Esophagus muscularis mucosa (tissue), 4 donors: Measurements from ENCODE around the gene CTTNBP2. TPM values are rescaled to one million over a fixed set of nuclear protein-coding genes. Genes with fewer than 3 reads are reported as not detected.

Experiments
- DNase-seq: peaks from one replicate; pipeline ENCODE4 v3.0.0-alpha.2; 2017; ENCODE audit errors: extremely low spot score
- H3K27ac ChIP-seq, 4 donors: fragments of 200-600 bp; sonication (generic); replicated peaks in 1 of 4; 1 replicate in 3 of 4; 2 replicates in 1 of 4; pipeline ENCODE4 v1.5.1; 2016 to 2019; ENCODE audit warnings: mild to moderate bottlenecking in 1 of 4
- H3K27me3 ChIP-seq, 4 donors: fragments of 200-600 bp; sonication (generic); one replicate each; pipeline versions ENCODE4 v1.5.1 to v1.6.0; 2016 to 2019
- H3K36me3 ChIP-seq, 4 donors: fragments of 200-600 bp; sonication (generic); one replicate each; pipeline ENCODE4 v1.5.1; 2016 to 2019
- H3K4me1 ChIP-seq, 4 donors: fragments of 200-600 bp; sonication (generic); one replicate each; pipeline ENCODE4 v1.5.1; 2016 to 2019
- H3K4me3 ChIP-seq, 4 donors: fragments of 200-600 bp; sonication (generic); 1 replicate in 2 of 4; 2 replicates in 2 of 4; pipeline ENCODE4 v1.5.1; 2016 to 2019; ENCODE audit warnings: mild to moderate bottlenecking in 4 of 4, moderate library complexity in 1 of 4
- H3K9me3 ChIP-seq, 4 donors: fragments of 200-600 bp; sonication (generic); 1 replicate in 3 of 4; 2 replicates in 1 of 4; pipeline ENCODE4 v1.5.1; 2016 to 2019
- CTCF ChIP-seq, 3 experiments: fragments of 200-600 bp in 2 of 3; fragments of 450-650 bp in 1 of 3; sonication (generic) in 2 of 3; IDR thresholded peaks; one replicate each; pipeline ENCODE4 v1.5.1; 2017 to 2019; ENCODE audit warnings: antibody characterized with exemption in 3 of 3, mild to moderate bottlenecking in 2 of 3, moderate library complexity in 1 of 3
- EP300 ChIP-seq: sonication (generic); formaldehyde crosslinking; IDR thresholded peaks from one replicate; pipeline ENCODE4 v1.6.1; 2017; ENCODE audit warnings: antibody characterized with exemption
- POLR2A ChIP-seq: fragments of 450-650 bp; IDR thresholded peaks from one replicate; pipeline ENCODE4 v1.6.1; 2017; ENCODE audit warnings: antibody characterized with exemption, moderate library complexity, mild to moderate bottlenecking, low read depth
- POLR2AphosphoS5 ChIP-seq, 2 donors: sonication (generic); formaldehyde crosslinking; IDR thresholded peaks; one replicate each; pipeline ENCODE4 v1.6.1; 2017; ENCODE audit warnings: antibody characterized with exemption in 2 of 2
- WGBS: methylation state at CpG from one replicate; pipeline ENCODE4 v1.1.5; 2018; 5-methylcytosine and 5-hydroxymethylcytosine counted together
- intact Hi-C: fragments of 100-400 bp; cut with DNase I; formaldehyde crosslinking; loops from one replicate; pipeline ENCODE4 v1.15.1; 2023
- total RNA-seq, 4 donors: library from RNA; depleted of rRNA; stranded (reverse); fragments of >200 nt; gene quantifications; one replicate each; pipeline versions ENCODE4 v1.1.0 to v1.2.1, GENCODE V29; 2016

CTTNBP2 gene
- total RNA-seq, 4 donors from 2014 or later, result 11.6 to 23.7 (median 13.7) TPM

DNA sequence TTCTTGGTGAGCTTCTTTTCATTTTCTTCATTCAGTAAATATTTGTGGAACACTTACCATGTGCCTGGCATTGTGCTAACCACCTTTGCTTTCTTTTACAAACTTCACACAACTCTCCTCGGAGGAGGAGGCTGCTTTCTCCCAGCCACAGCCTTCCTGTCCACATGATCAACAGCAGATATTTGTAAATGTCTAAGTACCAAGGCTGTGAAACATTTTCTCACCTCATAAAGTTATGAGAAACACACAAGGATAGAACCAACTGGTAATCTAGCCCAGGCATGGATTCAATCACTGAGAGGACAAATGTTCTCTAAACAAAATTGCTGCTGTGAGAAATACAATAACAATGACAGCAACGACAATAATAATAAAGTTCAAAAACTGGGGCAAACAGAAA is 3.9 kb downstream of the CTTNBP2 start:
- Histone ChIP-seq H3K27me3 (no peaks in the 10 kb centered on the region), H3K4me1 (peaks cover 7 to 60% (median 50%) of the 10 kb centered on the region in 4 donors), H3K36me3 (no peaks in the 10 kb centered on the region), H3K9me3 (no peaks in the 10 kb centered on the region), H3K27ac (no peak overlapping the region), H3K4me3 (no peak overlapping the region)
- no peak for DNase-seq
- TF ChIP-seq POLR2AphosphoS5 (IDR thresholded peaks at IDR 0.05), result no peak
- no peak for TF ChIP-seq EP300
- TF ChIP-seq CTCF (IDR thresholded peaks at IDR 0.05), result no peak
- TF ChIP-seq POLR2A, result no peak
- intact Hi-C loops, result no loop called here
- 49% methylated on average over 2 of the region's 2 CpGs for WGBS

DNA sequence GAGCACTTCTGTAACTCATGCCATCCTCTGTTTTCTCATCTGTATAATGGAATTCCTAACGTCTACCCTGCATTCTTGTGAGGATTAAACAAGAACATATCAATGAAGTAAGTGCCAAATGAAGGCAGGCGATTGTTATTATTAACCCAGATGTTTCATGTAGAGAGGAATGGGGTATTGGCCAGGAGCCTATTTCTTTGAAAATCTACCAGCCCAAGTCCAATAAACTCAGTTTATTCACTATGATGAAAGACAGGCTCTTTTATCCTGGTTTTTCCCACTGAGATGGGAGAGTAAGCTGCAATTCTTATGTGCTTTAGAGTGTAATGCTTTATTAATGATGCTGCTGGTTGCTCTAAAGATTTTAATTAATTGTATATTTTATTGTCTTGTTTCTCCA is 9.6 kb downstream of the CTTNBP2 start:
- H3K4me1 ChIP-seq, result peaks cover 0 to 34% (median 23%) of the 10 kb centered on the region in 4 donors
- WGBS, result 35% methylated on average over 2 of the region's 2 CpGs
- peaks cover 0 to 21% (median 5%) of the 10 kb centered on the region in 4 donors for H3K36me3 ChIP-seq
- DNase-seq, result no peak
- H3K4me3 ChIP-seq, result no peak overlapping the region
- H3K27me3 ChIP-seq, result no peaks in the 10 kb centered on the region
- no peaks in the 10 kb centered on the region for H3K9me3 ChIP-seq
- no peak overlapping the region for H3K27ac ChIP-seq
- intact Hi-C loops, result no loop called here
- TF ChIP-seq CTCF (IDR thresholded peaks at IDR 0.05) (no peak), POLR2A (no peak), POLR2AphosphoS5 (IDR thresholded peaks at IDR 0.05) (no peak), EP300 (no peak)

- Histone ChIP-seq H3K4me3 (no peak overlapping the region), H3K27ac (no peak overlapping the region), H3K4me1 (peaks cover 0 to 27% (median 20%) of the 10 kb centered on the region in 4 donors), H3K9me3 (no peaks in the 10 kb centered on the region), H3K36me3 (peaks cover 0 to 29% (median 5%) of the 10 kb centered on the region in 4 donors), H3K27me3 (no peaks in the 10 kb centered on the region)
- TF ChIP-seq POLR2A (no peak), CTCF (IDR thresholded peaks at IDR 0.05) (no peak), POLR2AphosphoS5 (IDR thresholded peaks at IDR 0.05) (no peak), EP300 (no peak)
- no peak for DNase-seq
- WGBS, result 79% methylated on average over 3 of the region's 3 CpGs
- intact Hi-C loops, result no loop called here
These were observed 10.9 kb downstream of the CTTNBP2 start for GRCh38 chr7:117862378-117862777.

DNA sequence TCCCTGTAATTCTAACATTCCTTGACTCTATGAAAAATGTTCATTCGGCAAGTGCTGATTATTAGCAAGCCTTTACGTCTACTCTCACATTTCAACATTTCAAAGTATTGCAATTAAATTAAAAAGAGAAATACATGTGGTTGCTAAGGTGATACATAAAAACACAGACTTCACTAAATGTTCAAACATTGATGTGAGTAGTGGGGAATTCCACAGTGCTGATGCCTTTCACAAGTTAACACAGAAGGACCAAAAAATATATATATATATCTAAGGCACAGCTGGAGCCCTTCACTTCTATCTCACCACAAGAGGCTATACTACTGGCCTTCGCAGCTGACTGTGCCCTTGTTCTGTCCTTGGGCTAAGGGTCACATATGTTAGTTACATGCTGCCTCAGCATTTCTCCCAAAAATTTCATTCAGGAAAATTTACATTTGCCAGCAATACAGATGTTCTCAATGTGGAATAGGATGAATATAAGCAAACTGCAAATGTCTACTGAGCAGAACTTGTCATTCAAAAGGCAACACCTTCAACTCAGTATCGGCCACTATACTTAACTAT is 13.9 kb downstream of the CTTNBP2 start:
- peaks cover 0 to 18% (median 13%) of the 10 kb centered on the region in 4 donors for H3K4me1 ChIP-seq
- WGBS, result 66% methylated on average over 4 of the region's 4 CpGs
- no peak for DNase-seq
- H3K27me3 ChIP-seq, result no peaks in the 10 kb centered on the region
- intact Hi-C loops, result no loop called here
- no peak overlapping the region for H3K4me3 ChIP-seq
- TF ChIP-seq EP300 (no peak), POLR2A (no peak), CTCF (IDR thresholded peaks at IDR 0.05) (no peak), POLR2AphosphoS5 (IDR thresholded peaks at IDR 0.05) (no peak)
- H3K27ac ChIP-seq, result no peak overlapping the region
- H3K9me3 ChIP-seq, result no peaks in the 10 kb centered on the region
- H3K36me3 ChIP-seq, result peaks cover 0 to 35% (median 5%) of the 10 kb centered on the region in 4 donors

DNA sequence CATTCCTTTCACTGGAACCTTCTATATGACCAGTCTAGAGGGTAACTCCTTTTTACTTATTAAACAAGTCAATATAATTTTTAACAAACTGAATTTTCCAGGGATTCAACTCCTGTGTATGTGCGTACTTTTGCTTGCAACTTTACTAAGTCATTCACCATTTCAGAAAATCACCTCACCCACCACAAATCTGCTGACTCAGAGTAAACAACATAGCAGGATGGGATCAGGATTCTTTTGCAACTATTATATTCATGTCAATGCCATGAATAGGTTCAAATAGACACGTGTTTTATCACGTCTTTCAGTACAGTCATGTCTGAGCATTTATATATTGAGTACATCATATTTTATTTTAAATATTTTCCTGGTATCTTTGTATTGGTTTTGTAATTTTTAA is 14.5 kb downstream of the CTTNBP2 start:
- intact Hi-C loops, result no loop called here
- WGBS, result 84% methylated on average over 3 of the region's 3 CpGs
- no peaks in the 10 kb centered on the region for H3K27me3 ChIP-seq
- H3K36me3 ChIP-seq, result peaks cover 0 to 35% (median 5%) of the 10 kb centered on the region in 4 donors
- DNase-seq, result no peak
- TF ChIP-seq CTCF (IDR thresholded peaks at IDR 0.05) (no peak), POLR2AphosphoS5 (IDR thresholded peaks at IDR 0.05) (no peak), POLR2A (no peak), EP300 (no peak)
- H3K9me3 ChIP-seq, result no peaks in the 10 kb centered on the region
- no peak overlapping the region for H3K4me3 ChIP-seq
- H3K4me1 ChIP-seq, result peaks cover 0 to 11% (median 7%) of the 10 kb centered on the region in 4 donors
- no peak overlapping the region for H3K27ac ChIP-seq
